ENCODE results near the gene JMJD4. TPM values are rescaled to one million over a fixed set of nuclear protein-coding genes. Genes with fewer than 3 reads are reported as not detected.

JMJD4 gene
- total and polyA plus RNA-seq, 2 of the 4 experiments (the other 2 are of a cell fraction), result 24.6 to 28.5 TPM

DNA sequence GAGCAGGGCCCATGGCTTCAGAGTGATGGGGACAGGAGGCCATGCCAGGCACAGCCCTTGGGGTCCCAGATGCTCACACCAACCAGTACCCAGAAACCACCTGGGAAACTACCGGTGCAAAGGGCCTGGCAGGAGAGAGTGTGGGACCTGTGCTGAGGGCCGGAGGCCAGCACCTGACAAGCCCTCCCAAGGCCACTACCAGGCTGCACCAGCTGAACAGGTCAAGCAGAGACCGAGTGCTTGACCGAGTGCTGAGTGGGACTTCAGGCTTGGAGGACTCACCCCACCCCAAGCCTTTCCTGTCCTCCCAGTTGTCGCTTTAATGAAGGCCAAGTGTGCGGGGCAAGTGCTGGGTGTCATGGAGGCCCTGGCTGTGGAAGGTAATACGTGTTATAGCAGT, 36.7 kb upstream of the JMJD4 start:
- Histone ChIP-seq H3K27ac (ENCODE audit: insufficient read depth, low read length) (no peak overlapping the region), H3K23ac (ENCODE audit: low read depth, low read length) (no peak overlapping the region), H2BK15ac (ENCODE audit: low read depth, low read length) (no peak overlapping the region), H3K14ac (replicated peaks; ENCODE audit: low read depth, low read length) (no peak overlapping the region), H3K36me3 (ENCODE audit: control insufficient read depth, insufficient read depth, low read length) (peaks cover 32% of the 10 kb centered on the region), H2BK120ac (ENCODE audit: low read depth, low read length) (no peak overlapping the region), H2AK9ac (replicated peaks; ENCODE audit: low read depth, low read length, poor library complexity) (no peak overlapping the region), H3K18ac (ENCODE audit: low read depth, low read length) (no peak overlapping the region), H3K27me3 (ENCODE audit: control insufficient read depth, insufficient read depth, low read length) (no peaks in the 10 kb centered on the region), H3K79me1 (ENCODE audit: low read depth in 1 of 2, low read length in 2 of 2) (peaks cover 4 to 18% of the 10 kb centered on the region in 2 experiments; a peak in 3 of 4 replicates), H4K8ac (ENCODE audit: low read depth in 2 of 2, low read length in 2 of 2) (no peak overlapping the region), H3K4ac (ENCODE audit: low read depth, low read length) (no peak overlapping the region), H3K9ac (ENCODE audit: low read depth, low read length) (no peak overlapping the region), H3K4me3 (ENCODE audit: insufficient read depth, low read depth, low read length) (no peak overlapping the region), H3K4me2 (ENCODE audit: low read depth, low read length) (no peak overlapping the region), H4K20me1 (ENCODE audit: insufficient read depth, low read length) (peaks cover 17% of the 10 kb centered on the region; the same call in 1 of the 2 replicates), H4K91ac (ENCODE audit: insufficient read depth, low read depth, low read length) (no peak overlapping the region), H4K5ac (ENCODE audit: low read depth, low read length) (no peak overlapping the region), H3K9me3 (ENCODE audit: control insufficient read depth, insufficient read depth, low read length) (no peaks in the 10 kb centered on the region), H2BK20ac (ENCODE audit: low read depth, low read length) (no peak overlapping the region), H3K56ac (ENCODE audit: extremely low read depth, insufficient read depth, low read length) (no peak overlapping the region), H3K9me1 (ENCODE audit: insufficient read depth, low read length) (peaks cover 16% of the 10 kb centered on the region), H3K4me1 (ENCODE audit: control insufficient read depth, insufficient read depth, low read length) (peaks cover 11% of the 10 kb centered on the region), H2BK5ac (ENCODE audit: low read depth, low read length, poor library complexity, severe bottlenecking) (no peak overlapping the region), H2AK5ac (ENCODE audit: low read depth, low read length) (no peak overlapping the region), H2AFZ (replicated peaks; ENCODE audit: low read length, poor library complexity) (no peak overlapping the region)
- intact Hi-C loops (cut with micrococcal nuclease) (no loop called here), in situ Hi-C loops (cut with MboI; ENCODE audit: low sequenced_read_pairs) (no loop called here), dilution Hi-C loops (cut with HindIII; ENCODE audit: low sequenced_read_pairs, unreplicated experiment) (no loop called here)
- BruUV-seq (replicated peaks), result no TSS peak
- ChIA-PET CTCF (no interaction called here), POLR2A (ENCODE audit: unreplicated experiment) (no interaction called here)
- ATAC-seq (ENCODE audit: low read depth) (no peak), DNase-seq (no peak)
- TF ChIP-seq POLR2A (IDR thresholded peaks at IDR 0.05; ENCODE audit: low read depth, low read length), result no peak
- TF ChIP-seq, protein P1, sequence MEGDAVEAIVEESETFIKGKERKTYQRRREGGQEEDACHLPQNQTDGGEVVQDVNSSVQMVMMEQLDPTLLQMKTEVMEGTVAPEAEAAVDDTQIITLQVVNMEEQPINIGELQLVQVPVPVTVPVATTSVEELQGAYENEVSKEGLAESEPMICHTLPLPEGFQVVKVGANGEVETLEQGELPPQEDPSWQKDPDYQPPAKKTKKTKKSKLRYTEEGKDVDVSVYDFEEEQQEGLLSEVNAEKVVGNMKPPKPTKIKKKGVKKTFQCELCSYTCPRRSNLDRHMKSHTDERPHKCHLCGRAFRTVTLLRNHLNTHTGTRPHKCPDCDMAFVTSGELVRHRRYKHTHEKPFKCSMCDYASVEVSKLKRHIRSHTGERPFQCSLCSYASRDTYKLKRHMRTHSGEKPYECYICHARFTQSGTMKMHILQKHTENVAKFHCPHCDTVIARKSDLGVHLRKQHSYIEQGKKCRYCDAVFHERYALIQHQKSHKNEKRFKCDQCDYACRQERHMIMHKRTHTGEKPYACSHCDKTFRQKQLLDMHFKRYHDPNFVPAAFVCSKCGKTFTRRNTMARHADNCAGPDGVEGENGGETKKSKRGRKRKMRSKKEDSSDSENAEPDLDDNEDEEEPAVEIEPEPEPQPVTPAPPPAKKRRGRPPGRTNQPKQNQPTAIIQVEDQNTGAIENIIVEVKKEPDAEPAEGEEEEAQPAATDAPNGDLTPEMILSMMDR (conservative IDR thresholded peaks at IDR 0.05; ENCODE audit: low read depth, low read length), result no peak
- WGBS, 2 experiments (ENCODE audit: extremely low coverage in 2 of 2, insufficient read length in 1 of 2), result no CpG with 5 or more reads among the region's 7 CpGs
